ENCODE measurements around the gene LINC01488.

The LINC01488 gene

GRCh38 chr11:69530278-69531070, 49.0 kb downstream of the LINC01488 start:
- DNase-seq (ENCODE audit: low spot score): no peak

DNA sequence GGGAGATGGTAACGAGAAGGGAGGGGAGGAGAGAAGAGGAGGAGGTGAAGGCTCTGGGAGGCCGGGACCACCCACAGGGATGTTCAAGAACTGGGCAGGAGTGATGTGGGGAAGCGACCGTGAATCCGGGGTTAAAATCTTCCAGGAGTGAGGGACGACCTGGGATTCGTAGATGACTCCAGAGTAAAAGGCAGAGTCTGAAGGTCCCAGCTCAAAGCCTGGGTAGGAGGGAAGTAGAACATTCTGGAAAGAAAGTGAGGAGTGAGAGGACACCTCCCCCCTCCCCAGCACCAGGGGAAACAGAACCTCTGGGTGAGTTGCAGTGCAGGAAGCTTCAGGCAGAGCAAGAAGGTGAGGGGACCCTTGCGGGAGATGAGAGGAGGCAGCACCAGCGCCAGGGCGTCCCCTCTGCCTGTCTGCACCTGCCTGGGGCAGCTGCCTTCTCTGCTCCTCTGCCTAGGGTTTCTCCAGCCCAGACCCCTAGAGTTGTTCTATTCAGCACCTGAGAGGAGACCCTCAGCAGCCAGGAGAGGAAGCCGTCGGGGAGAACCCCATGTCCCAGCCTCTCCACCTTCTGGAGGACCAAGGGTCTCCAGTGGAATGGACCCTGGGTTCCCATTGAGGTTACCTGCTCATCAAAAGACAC, 49.7 kb downstream of the LINC01488 start:
- DNase-seq (ENCODE audit: low spot score): no peak

DNA sequence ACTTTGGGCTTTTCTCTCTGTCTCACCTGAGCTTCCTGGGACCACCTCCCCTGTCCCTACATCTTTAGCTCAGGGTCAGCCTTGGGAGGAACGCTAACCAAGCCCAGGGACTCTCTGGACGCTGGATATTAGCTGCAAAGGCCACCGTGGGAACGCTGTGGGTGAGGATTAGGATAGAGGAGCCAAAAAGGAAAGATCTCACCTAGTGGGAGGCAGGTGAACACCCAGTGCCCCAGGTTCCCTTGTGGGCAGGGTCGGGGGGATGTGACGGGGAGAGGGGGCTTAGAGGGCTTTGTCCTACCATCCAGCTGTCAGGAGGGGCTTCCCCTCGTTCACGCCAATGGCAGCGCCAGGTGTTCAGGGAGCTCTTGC, 50.2 kb downstream of the LINC01488 start:
- no peak for DNase-seq (ENCODE audit: low spot score)

GRCh38 chr11:69533296-69534165, 52.1 kb downstream of the LINC01488 start:
- no peak for DNase-seq (ENCODE audit: low spot score)

GRCh38 chr11:69534166-69534530, 52.7 kb downstream of the LINC01488 start:
- no peak for DNase-seq (ENCODE audit: low spot score)

GRCh38 chr11:69535908-69536307, 54.4 kb downstream of the LINC01488 start:
- no peak for DNase-seq (ENCODE audit: low spot score)

DNA sequence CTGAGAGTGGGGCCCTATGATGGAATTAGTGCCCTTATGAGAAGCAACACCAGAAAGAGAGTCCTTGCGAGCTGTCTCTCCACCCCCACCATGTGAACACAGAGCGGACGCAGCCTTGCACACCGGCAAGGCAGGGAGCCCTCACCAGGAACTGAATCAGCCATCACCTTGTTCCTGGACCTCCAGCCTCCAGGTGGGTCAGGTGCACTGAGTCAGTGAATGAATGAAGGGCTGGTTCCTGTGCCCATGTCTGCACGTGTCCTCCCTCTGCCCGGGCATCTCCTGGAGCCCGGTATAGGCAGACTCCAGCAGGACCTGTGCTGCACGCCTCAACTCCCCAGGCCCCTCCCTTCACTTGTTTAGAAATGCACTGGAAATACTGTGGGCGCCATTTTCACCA, 54.9 kb downstream of the LINC01488 start:
- no peak for DNase-seq (ENCODE audit: low spot score)

GRCh38 chr11:69537126-69537525, 55.7 kb downstream of the LINC01488 start:
- DNase-seq (ENCODE audit: low spot score): no peak

DNA sequence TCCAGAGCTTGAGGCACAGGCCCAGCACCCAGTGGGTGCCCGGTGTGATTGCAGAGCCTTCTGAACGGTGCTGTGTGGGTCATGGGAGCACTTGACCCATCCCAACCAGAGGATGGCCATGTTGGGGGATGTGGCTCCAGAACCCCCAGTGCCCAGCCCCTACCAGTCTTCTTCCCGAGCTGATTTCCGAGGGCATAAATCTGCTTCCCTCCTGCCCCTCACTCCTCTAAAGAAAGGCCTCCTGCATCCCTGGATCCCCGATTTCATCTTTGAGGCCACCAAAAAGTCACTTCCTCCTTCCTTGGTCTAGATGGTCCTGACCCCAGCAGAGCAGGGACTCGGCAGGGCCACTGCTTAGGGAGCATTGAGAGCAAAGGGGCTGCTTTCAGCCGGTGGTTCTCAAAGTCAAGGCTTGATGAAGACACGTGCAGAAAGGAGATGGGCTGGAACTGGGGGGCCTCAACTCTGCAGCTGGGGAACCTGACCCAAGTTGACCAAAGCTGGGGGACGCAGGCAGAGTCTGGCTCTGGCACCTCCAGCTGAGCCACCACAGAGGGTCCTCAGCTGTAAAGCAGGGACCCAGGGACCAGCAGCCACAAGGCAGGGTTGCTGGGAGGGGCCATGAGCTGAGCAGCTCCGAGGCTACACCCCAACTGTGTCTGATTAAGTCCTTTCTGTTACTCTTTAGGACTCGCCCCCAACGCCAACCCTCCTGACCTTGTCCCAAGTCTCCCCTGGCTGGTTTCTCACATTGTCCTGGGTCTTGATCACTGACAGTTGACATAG, 56.6 kb downstream of the LINC01488 start:
- no peak for DNase-seq (ENCODE audit: low spot score)

- DNase-seq (ENCODE audit: low spot score): no peak
Measured at GRCh38 chr11:69538854-69539253, 57.4 kb downstream of the LINC01488 start.

DNA sequence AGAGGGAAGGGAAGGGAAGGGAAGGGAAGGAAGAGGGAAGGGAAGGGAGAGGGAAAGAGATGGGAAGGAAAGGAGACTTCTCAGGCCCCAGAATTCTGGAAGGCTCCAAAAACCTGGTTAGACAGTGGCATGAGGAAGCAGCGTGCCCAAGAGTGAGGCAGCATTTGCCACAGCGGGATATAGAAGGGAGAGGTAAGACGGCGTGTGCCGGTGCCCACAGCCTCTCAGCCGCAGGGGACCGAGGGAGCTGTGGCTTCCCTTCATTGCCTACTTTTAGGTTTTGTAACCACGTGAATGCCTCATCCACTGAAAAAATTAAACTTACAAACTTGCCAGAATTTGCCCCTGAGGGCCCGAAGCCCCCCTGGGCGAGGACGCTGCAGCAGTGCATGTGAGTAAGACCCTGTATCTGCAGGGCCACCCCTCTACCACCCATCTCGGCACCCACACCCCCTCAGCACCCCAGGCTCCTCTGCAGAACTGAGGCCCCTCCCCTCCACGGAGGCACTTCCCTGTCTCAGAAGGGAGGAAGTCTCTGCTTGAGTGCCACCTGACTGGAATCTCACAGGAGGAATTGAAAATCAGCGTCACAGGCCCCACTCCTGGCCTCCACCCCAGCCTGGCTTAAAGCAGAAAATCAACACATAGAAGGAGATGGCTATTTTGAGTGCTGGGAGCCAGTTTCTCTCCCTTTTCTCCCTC, 58.1 kb downstream of the LINC01488 start:
- DNase-seq (ENCODE audit: low spot score): no peak

DNA sequence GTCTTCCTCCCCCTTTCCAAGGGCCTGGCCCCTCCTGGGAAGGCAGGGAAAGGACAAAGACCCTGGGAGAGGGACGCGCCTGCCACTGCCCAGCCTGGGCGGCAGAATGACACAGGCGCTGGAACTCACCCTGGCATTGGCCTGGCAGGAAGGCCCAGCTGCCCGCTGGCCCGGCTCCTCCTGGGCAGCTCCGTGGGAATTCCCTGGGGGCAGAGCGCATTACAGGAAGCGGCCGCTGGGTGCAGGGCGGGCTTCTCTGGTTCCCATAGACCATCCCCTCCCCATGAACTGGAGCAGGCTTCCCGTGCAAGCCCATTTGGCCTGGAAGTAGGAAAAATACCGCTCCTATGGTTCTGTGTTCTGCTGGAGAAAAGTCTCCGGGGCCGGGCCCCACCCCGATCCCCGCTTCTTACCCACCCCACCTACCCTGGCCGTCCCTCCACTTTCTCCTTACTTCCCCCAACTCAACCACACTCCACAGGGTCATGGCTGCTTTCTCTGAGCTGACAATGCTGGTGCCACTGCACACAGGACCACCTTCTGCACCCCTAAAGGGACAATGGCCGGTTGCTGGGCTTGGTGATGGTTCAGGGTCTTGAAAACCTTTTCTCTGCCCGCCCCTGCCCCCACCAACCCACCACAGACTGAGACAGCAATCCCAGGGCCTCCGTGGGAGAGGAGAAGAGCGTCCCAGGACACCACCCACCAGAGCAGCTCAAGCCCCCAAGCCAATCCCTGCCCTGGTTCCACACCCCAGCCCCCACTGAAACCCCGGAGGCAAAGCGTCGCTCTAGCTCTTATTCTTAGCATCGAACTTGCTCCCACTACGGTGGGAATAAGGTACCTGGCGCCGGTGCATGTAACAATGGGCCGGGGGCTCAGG, 58.9 kb downstream of the LINC01488 start:
- no peak for DNase-seq (ENCODE audit: low spot score)

GRCh38 chr11:69541001-69541285, 59.5 kb downstream of the LINC01488 start:
- no peak for DNase-seq (ENCODE audit: low spot score)

DNA sequence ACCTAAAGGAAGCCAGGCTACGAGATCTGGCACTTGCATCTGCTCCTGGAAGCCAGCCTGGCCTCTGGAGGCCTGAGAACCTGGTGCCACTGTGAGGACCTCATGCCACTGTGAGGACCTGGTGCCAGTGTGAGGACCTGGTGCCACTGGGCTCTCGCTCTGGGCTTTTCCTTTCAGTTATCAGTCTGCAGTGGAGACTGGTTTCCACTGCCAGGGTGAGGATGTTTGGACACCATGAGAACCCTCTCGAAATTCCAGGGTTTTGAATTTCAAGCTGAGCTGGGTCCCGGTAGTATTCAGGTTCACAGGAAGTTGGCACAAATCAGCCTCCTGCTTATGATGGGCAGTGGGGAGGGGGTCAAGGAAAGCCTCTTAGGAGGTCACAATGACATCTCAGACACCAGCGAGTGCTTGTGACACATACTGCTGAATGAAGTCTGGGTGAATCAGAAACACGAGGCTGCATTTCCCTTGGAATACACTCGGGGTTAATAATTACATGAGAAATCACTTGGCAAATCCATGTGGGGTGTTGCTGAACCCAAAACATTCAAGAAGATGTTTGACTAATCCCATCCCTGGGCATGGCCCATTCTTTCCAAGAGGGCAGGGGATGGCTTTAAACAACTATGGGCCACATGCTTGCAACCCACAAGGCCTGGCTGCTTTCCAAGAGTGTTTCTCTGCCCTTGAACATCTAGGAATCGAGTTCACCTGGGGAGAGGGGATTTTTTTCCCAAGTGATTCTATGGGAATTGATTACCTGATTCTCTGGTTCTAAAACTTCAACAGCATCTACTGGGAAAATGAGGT, 60.2 kb downstream of the LINC01488 start:
- no peak for DNase-seq (ENCODE audit: low spot score)

DNA sequence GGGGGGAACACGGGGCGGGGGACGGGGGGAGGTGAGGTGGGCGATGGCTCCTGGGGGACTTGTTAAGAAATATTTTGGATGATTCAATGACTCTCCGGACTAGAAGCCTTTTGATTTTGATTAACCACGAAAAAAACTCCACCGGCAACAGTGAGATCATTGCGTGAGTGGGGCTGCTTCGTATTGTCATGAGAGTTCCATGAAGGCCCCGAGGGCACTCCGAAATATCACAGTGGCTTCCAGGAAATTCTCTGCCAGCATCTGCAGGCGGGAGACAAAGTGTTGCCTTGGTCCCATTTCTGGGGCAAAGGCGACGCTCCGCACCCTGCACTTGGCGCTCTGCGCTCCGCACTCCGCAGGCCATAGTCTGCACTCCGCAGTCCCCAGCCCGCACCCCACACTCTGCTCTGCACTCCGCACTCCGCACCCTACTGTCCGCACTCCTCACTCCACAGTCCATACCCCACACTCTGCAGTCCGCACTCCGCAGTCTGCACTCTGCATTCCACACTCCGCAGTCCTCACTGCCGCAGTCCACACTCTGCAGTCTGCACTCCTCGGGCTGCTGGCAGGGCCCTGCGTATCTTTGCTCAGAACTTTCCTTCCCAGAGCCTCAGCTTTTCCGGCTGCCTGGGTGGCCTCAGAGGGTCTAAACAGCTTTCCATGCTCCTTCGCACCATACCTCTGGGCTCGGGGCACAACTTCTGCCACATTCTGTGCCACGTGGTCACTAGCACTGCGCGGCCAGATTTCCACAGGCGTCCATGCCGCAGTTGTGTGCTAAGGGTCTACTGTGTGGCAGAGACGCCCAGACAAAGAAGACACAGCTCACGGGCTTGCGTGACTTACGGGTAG, 61.1 kb downstream of the LINC01488 start:
- DNase-seq (ENCODE audit: low spot score): no peak
